ENCODE results near the gene PDILT.

Gene PDILT

GRCh38 chr16:20402651-20403050 is 1.9 kb downstream of the PDILT start:
- ChIA-PET CTCF (no interaction called here), POLR2A (no interaction called here)
- no peak for TF ChIP-seq CTCF (IDR thresholded peaks at IDR 0.05; ENCODE audit: insufficient read depth, low read length, missing control alignments)
- DNase-seq (ENCODE audit: low read depth, low spot score) = no peak
- no peak overlapping the region for H3K4me3 ChIP-seq (ENCODE audit: low read depth, low read length)

GRCh38 chr16:20401475-20402016 is 3.0 kb downstream of the PDILT start:
- CTCF ChIA-PET = no interaction called here
- no peak for DNase-seq (ENCODE audit: low read depth, low spot score)
- no peak overlapping the region for H3K4me3 ChIP-seq (ENCODE audit: low read depth, low read length)
- POLR2A ChIA-PET = no interaction called here
- no peak for TF ChIP-seq CTCF (IDR thresholded peaks at IDR 0.05; ENCODE audit: insufficient read depth, low read length, missing control alignments)

GRCh38 chr16:20401066-20401465 is 3.5 kb downstream of the PDILT start:
- no peak for DNase-seq (ENCODE audit: low read depth, low spot score)
- POLR2A ChIA-PET = no interaction called here
- no peak for TF ChIP-seq CTCF (IDR thresholded peaks at IDR 0.05; ENCODE audit: insufficient read depth, low read length, missing control alignments)
- CTCF ChIA-PET = interaction anchor here (1.0 kb wide), 1 partner anchor 488 kb away, joined by 3 read pairs; no protein-coding TSS in a partner anchor
- no peak overlapping the region for H3K4me3 ChIP-seq (ENCODE audit: low read depth, low read length)

- TF ChIP-seq CTCF (IDR thresholded peaks at IDR 0.05; ENCODE audit: insufficient read depth, low read length, missing control alignments) = no peak
- ChIA-PET POLR2A (no interaction called here), CTCF (interaction anchor here (2.0 kb wide), 1 partner anchor 14 kb away, joined by 7 read pairs; no protein-coding TSS in a partner anchor)
- no peak for DNase-seq (ENCODE audit: low read depth, low spot score)
- no peak overlapping the region for H3K4me3 ChIP-seq (ENCODE audit: low read depth, low read length)
These were observed 5.4 kb downstream of the PDILT start for GRCh38 chr16:20399185-20399584.

- ChIA-PET POLR2A (no interaction called here), CTCF (interaction anchor here (2.0 kb wide), 1 partner anchor 13 kb away, joined by 7 read pairs; no protein-coding TSS in a partner anchor)
- DNase-seq (ENCODE audit: low read depth, low spot score) = no peak
- TF ChIP-seq CTCF (IDR thresholded peaks at IDR 0.05; ENCODE audit: insufficient read depth, low read length, missing control alignments) = no peak
- H3K4me3 ChIP-seq (ENCODE audit: low read depth, low read length) = no peak overlapping the region
These were observed 5.9 kb downstream of the PDILT start for GRCh38 chr16:20398603-20399002.

GRCh38 chr16:20397468-20398074 is 7.0 kb downstream of the PDILT start:
- no peak for DNase-seq (ENCODE audit: low read depth, low spot score)
- POLR2A ChIA-PET = no interaction called here
- no peak for TF ChIP-seq CTCF (IDR thresholded peaks at IDR 0.05; ENCODE audit: insufficient read depth, low read length, missing control alignments)
- CTCF ChIA-PET = no interaction called here
- H3K4me3 ChIP-seq (ENCODE audit: low read depth, low read length) = no peak overlapping the region
